CD8-positive, alpha-beta memory T cell (primary cell): ENCODE results near the gene TGM2. TPM values are rescaled to one million over a fixed set of nuclear protein-coding genes. Genes with fewer than 3 reads are reported as not detected.
"Not testable (repeated sequence)": the region's sequence is repeated elsewhere in the genome, so short reads cannot be mapped to it uniquely, and the experiment has no call there.

ENCODE experiments used
- CTCF ChIA-PET: fragments of 350-600 bp; sonication (Branson Sonifier 250); formaldehyde crosslinking; loops from one replicate; lab custom pipeline; 2021; ENCODE audit warnings: antibody characterized with exemption; lab: Charles Lee
- POLR2A ChIA-PET: fragments of 350-600 bp; sonication (Branson Sonifier 250); formaldehyde crosslinking; loops from one replicate; lab custom pipeline; 2021; ENCODE audit warnings: antibody characterized with exemption; lab: Charles Lee
- DNase-seq, 5 donors: peaks; one replicate each; pipeline versions ENCODE4 v3.0.0 to v3.0.0-alpha.2; 2020 to 2022; ENCODE audit warnings: mixed read lengths in 1 of 5
- H3K27ac ChIP-seq: one replicate; pipeline ENCODE4 v1.7.0; 2013; ENCODE audit warnings: low read depth, mild to moderate bottlenecking, low read length, moderate library complexity
- H3K27me3 ChIP-seq: 2 replicates; pipeline ENCODE4 v1.7.0; 2013; ENCODE audit warnings: low read length, mild to moderate bottlenecking; ENCODE audit not compliant: insufficient read depth, poor library complexity, severe bottlenecking
- H3K36me3 ChIP-seq: 2 replicates; pipeline ENCODE4 v1.7.0; 2013; ENCODE audit warnings: mild to moderate bottlenecking, low read length, moderate library complexity; ENCODE audit not compliant: insufficient read depth
- H3K4me1 ChIP-seq: 2 replicates; pipeline ENCODE4 v1.7.0; 2013; ENCODE audit warnings: mild to moderate bottlenecking, low read length, moderate library complexity; ENCODE audit not compliant: insufficient read depth
- H3K4me3 ChIP-seq: 2 replicates; pipeline ENCODE4 v1.7.0; 2013; ENCODE audit warnings: mild to moderate bottlenecking, low read length
- H3K9me3 ChIP-seq: 2 replicates; pipeline ENCODE4 v1.7.0; 2013; ENCODE audit warnings: mild to moderate bottlenecking, low read length
- H3K27ac Mint-ChIP-seq, 8 donors: one replicate each; pipeline ENCODE4 v1.8.0; 2020 to 2021; ENCODE audit warnings: mixed read lengths in 8 of 8, mild to moderate bottlenecking in 6 of 8, inconsistent platforms in 3 of 8, moderate library complexity in 3 of 8
- H3K27me3 Mint-ChIP-seq, 2 donors: one replicate each; pipeline ENCODE4 v1.8.0; 2020 to 2021; ENCODE audit warnings: mixed read lengths in 2 of 2, mild to moderate bottlenecking in 1 of 2, moderate library complexity in 1 of 2
- H3K36me3 Mint-ChIP-seq, 3 donors: one replicate each; pipeline ENCODE4 v1.8.0; 2020 to 2021; ENCODE audit warnings: mixed read lengths in 3 of 3, inconsistent platforms in 1 of 3, mild to moderate bottlenecking in 1 of 3
- H3K4me1 Mint-ChIP-seq, 3 donors: one replicate each; pipeline ENCODE4 v1.8.0; 2020 to 2021; ENCODE audit warnings: mixed read lengths in 3 of 3, inconsistent platforms in 1 of 3, mild to moderate bottlenecking in 1 of 3
- H3K4me3 Mint-ChIP-seq, 7 donors: one replicate each; pipeline ENCODE4 v1.8.0; 2020 to 2021; ENCODE audit warnings: mixed read lengths in 7 of 7, mild to moderate bottlenecking in 6 of 7, moderate library complexity in 4 of 7, inconsistent platforms in 2 of 7
- H3K9me3 Mint-ChIP-seq, 5 donors: one replicate each; pipeline ENCODE4 v1.8.0; 2020 to 2022; ENCODE audit warnings: mixed read lengths in 5 of 5, mild to moderate bottlenecking in 3 of 5, moderate library complexity in 2 of 5, inconsistent platforms in 1 of 5
- polyA plus RNA-seq: library from polyadenylated mRNA; unstranded; fragments of 300-500 nt; fragmentation: Illumina TruSeq; gene quantifications from one replicate; pipeline ENCODE4 v1.2.3, GENCODE V29; 2021
- total RNA-seq, 2 experiments: library from RNA; stranded (reverse); gene quantifications; one replicate each; pipeline ENCODE4 v1.2.3, GENCODE V29; 2021

Gene TGM2
- total and polyA plus RNA-seq, 3 experiments from 2014 or later = not detected

DNA sequence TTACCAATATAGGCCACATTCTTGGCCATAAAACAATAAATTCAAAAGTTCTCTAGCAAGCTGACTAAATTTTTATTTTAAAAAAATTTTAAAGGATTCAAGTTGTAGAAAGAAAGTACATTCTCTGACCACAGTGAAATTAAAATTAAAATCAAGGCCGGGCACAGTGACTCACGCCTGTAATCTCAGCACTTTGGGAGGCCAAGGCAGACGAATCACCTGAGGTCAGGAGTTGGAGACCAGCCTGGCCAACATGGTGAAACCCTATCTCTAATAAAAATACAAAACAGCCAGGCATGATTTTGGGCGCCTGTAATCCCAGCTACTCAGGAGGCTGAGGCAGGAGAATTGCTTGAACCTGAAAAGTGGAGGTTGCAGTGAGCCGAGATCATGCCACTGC is 62.9 kb downstream of the TGM2 start:
- H3K4me3 ChIP-seq, H3K4me3 Mint-ChIP-seq, CTCF ChIA-PET, H3K27me3 Mint-ChIP-seq, H3K27me3 ChIP-seq, H3K36me3 ChIP-seq, H3K9me3 Mint-ChIP-seq, H3K27ac ChIP-seq, H3K4me1 ChIP-seq, H3K27ac Mint-ChIP-seq, DNase-seq, H3K9me3 ChIP-seq, H3K4me1 Mint-ChIP-seq, POLR2A ChIA-PET: not testable (repeated sequence)
- peaks cover 0 to 15% (median 9%) of the 10 kb centered on the region in 3 donors for H3K36me3 Mint-ChIP-seq

DNA sequence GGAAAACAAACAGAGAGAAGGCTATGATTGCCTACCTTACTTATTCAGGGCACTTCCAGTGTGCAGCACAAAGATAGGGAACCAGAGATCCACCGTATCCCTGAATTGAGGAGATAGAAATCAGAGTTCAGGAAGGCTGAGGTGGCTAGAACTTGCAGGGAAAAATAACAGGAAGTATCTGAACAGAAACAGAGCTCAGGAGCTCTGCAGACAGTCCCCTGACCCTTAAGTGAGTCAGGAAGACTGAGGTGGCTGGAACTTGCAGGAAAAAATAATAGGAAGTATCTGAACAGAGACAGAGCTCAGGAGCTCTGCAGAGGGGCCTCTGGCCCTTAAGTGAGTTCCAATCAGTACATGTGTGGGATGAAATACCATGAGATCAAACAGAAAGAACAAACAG is 66.1 kb downstream of the TGM2 start:
- Histone ChIP-seq H3K27me3 (no peaks in the 10 kb centered on the region), H3K4me1 (peaks cover 9% of the 10 kb centered on the region), H3K9me3 (no peaks in the 10 kb centered on the region), H3K4me3 (no peak overlapping the region), H3K36me3 (no peaks in the 10 kb centered on the region), H3K27ac (no peak overlapping the region)
- no peak overlapping the region for H3K4me3 Mint-ChIP-seq
- peaks cover 0 to 15% (median 9%) of the 10 kb centered on the region in 3 donors for H3K36me3 Mint-ChIP-seq
- H3K27me3 Mint-ChIP-seq = no peaks in the 10 kb centered on the region
- H3K27ac Mint-ChIP-seq = no peak overlapping the region
- H3K4me1 Mint-ChIP-seq = peaks cover 11 to 13% (median 12%) of the 10 kb centered on the region in 3 donors
- ChIA-PET CTCF (interaction anchor here (0.9 to 1.4 kb wide), 2 partner anchors 21 to 41 kb away, joined by 3 read pairs; no protein-coding TSS in a partner anchor), POLR2A (no interaction called here)
- no peak for DNase-seq
- H3K9me3 Mint-ChIP-seq = peaks cover 0 to 7% (median 6%) of the 10 kb centered on the region in 5 donors

DNA sequence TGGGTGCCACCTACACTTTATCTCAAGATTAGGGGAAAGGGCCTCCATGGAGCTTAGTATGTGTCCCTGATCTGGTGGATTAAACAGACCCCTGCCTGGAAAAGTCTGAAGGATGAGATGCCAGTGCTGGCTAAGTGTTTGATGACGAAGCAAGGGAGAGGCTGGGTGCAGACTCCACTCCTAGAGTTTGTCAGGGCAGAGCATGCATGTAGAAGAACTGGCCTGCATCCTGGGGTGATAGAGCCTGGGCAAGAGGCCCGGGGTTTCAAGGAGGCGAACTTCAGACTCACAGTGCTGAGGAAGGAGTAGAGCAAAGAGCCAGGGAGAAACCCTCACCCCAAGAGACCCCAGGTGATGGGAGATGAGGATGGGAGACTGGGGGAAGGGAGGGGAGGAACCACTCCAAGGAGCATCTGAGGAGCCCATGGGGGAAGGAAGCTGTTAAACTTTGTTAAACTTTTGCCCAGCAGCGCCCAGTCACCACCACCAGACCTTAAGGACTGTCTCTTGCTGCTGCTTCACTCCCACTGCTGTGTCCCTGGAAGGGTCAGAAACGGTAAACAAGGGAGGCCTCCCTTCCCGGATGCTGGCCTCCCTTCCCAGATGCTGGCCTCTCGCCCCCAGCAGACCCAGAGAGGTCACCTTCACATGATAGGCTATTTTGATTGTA is 69.9 kb downstream of the TGM2 start:
- ChIA-PET CTCF (interaction anchor here (1.4 kb wide), 1 partner anchor 22 kb away, joined by 4 read pairs; no protein-coding TSS in a partner anchor), POLR2A (no interaction called here)
- Histone ChIP-seq H3K27ac (no peak overlapping the region), H3K4me3 (no peak overlapping the region), H3K4me1 (peaks cover 30% of the 10 kb centered on the region), H3K36me3 (no peaks in the 10 kb centered on the region), H3K27me3 (no peaks in the 10 kb centered on the region), H3K9me3 (no peaks in the 10 kb centered on the region)
- Mint-ChIP-seq H3K4me1 (peaks cover 36 to 46% (median 45%) of the 10 kb centered on the region in 3 donors), H3K27ac (peak overlapping the region; percentile 58 to 94 (median 86)), H3K36me3 (peaks cover 4 to 17% (median 12%) of the 10 kb centered on the region in 3 donors), H3K4me3 (no peak overlapping the region), H3K27me3 (no peaks in the 10 kb centered on the region), H3K9me3 (peaks cover 0 to 2% (median 0%) of the 10 kb centered on the region in 5 donors)
- DNase-seq = no peak

DNA sequence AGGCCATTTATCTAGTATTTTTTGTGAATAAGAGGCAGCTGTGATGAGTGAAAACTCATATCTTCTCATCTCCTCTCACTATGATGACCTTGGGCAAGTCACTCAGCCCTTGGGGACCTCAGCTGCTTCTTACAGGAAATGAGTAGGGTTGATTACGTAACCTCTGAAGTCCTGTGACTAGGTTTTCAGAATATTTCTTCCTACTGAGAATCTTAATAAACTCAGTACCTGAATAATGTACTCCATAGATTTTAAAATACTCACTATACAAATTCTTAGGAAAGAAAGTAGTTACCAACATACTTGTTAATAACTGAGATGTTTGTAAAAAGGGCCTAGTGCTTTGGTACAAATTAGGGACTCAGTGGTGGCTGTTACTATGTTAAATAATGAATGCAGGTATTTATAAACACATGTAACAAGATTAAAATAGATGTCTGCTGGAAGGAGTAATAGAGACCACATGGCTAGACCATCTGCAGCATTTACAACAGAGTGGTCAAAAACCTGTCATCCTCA is 70.6 kb downstream of the TGM2 start:
- Histone ChIP-seq H3K4me1 (peaks cover 30% of the 10 kb centered on the region), H3K36me3 (no peaks in the 10 kb centered on the region), H3K27ac (no peak overlapping the region), H3K27me3 (no peaks in the 10 kb centered on the region), H3K4me3 (no peak overlapping the region), H3K9me3 (no peaks in the 10 kb centered on the region)
- Mint-ChIP-seq H3K9me3 (no peaks in the 10 kb centered on the region), H3K36me3 (peaks cover 0 to 24% (median 16%) of the 10 kb centered on the region in 3 donors), H3K27ac (peak overlapping the region; percentile 78 to 94 (median 86)), H3K4me1 (peaks cover 36 to 46% (median 45%) of the 10 kb centered on the region in 3 donors), H3K4me3 (peak overlapping the region in 2 of 7 donors; percentile 12 to 23), H3K27me3 (no peaks in the 10 kb centered on the region)
- DNase-seq = peak in 3 of 5 donors; percentile 15 to 54 (median 19)
- POLR2A ChIA-PET = no interaction called here
- CTCF ChIA-PET = interaction anchor here (1.4 kb wide), 1 partner anchor 21 kb away, joined by 4 read pairs; no protein-coding TSS in a partner anchor

DNA sequence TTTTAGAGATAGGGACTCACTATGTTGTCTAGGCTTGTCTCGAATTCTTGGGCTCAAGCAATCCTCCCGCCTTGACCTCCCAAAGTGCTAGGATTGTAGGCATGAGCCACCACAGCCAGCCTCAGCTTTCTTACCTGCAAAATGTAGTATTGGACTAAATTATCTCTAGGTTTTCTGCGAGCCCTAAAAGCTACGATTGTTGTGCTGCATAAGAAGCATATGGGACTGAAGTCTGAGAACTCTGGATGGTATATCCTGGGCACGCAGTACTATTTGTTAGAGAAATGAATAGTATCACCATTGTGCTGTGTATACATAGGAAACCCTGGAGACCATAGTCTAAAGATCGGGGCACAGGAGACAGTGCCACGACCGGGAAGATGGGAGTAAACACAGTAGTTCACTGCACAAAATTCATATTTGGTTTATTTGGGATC is 71.4 kb downstream of the TGM2 start:
- Histone ChIP-seq H3K27ac (no peak overlapping the region), H3K36me3 (no peaks in the 10 kb centered on the region), H3K27me3 (no peaks in the 10 kb centered on the region), H3K4me3 (no peak overlapping the region), H3K4me1 (peaks cover 30% of the 10 kb centered on the region), H3K9me3 (no peaks in the 10 kb centered on the region)
- Mint-ChIP-seq H3K36me3 (peaks cover 0 to 32% (median 16%) of the 10 kb centered on the region in 3 donors), H3K4me3 (no peak overlapping the region), H3K9me3 (no peaks in the 10 kb centered on the region), H3K27me3 (no peaks in the 10 kb centered on the region), H3K4me1 (peaks cover 36 to 46% (median 45%) of the 10 kb centered on the region in 3 donors), H3K27ac (peak overlapping the region in 6 of 8 donors; percentile 35 to 82 (median 56))
- POLR2A ChIA-PET = no interaction called here
- CTCF ChIA-PET = interaction anchor here (1.4 kb wide), 1 partner anchor 20 kb away, joined by 4 read pairs; no protein-coding TSS in a partner anchor
- DNase-seq = no peak

DNA sequence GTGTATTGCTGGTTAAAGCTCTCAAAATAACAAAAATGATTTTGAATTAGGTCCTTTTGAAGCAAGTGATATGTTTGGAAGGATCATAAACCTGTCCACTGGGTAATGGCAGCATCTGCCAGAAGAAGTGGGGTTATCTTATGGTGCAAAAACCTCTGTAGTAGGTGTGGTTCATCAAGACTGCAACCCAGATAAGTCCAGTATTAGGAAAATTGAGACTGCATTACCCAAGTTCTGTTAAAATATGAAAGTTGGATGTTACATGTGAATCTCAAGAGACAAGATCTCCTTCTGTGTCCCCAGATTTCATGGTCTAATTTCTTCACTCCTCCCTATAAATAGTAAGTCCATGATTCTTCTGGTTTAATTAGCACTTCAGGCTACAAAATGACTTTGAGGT is 72.2 kb downstream of the TGM2 start:
- Histone ChIP-seq H3K27ac (no peak overlapping the region), H3K36me3 (peaks cover 5% of the 10 kb centered on the region), H3K4me1 (peaks cover 30% of the 10 kb centered on the region), H3K4me3 (no peak overlapping the region), H3K27me3 (no peaks in the 10 kb centered on the region), H3K9me3 (no peaks in the 10 kb centered on the region)
- peaks cover 0 to 39% (median 15%) of the 10 kb centered on the region in 3 donors for H3K36me3 Mint-ChIP-seq
- no peaks in the 10 kb centered on the region for H3K27me3 Mint-ChIP-seq
- ChIA-PET POLR2A (interaction anchor here (0.6 kb wide), 1 partner anchor 16 kb away, joined by 5 read pairs; no protein-coding TSS in a partner anchor), CTCF (no interaction called here)
- no peak overlapping the region for H3K4me3 Mint-ChIP-seq
- H3K4me1 Mint-ChIP-seq = peaks cover 36 to 46% (median 45%) of the 10 kb centered on the region in 3 donors
- H3K27ac Mint-ChIP-seq = peak overlapping the region in 6 of 8 donors; percentile 51 to 95 (median 74)
- no peaks in the 10 kb centered on the region for H3K9me3 Mint-ChIP-seq
- no peak for DNase-seq

DNA sequence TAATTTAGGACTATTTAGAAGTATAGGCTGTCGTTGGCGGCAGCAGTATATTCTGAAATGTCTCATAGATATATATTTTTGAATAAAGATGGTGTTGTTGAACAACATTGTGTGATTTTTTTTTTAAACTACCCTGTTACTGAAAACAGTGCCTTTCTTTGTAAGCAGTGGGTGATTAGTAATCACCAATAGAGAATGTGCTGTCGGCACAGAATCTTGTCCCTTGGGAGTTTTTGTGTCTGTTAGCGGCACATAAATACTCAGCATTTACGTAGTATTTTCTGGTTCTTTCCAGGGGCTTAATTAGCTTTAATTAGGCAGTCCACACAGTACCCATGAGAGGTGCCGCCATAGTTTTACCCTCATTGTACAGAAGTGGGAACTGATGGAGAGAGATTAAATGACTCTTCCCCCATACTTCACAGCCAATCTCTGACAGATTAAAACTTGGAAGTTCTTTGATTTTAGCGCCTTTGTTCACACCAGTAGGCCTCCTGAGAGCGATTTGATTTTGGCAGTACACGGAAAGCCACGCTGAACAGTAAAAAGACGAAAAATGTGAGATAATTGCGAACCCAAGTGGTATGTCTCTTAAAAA is 72.7 kb downstream of the TGM2 start:
- Histone ChIP-seq H3K4me3 (no peak overlapping the region), H3K27ac (peak overlapping the region; percentile 51), H3K27me3 (no peaks in the 10 kb centered on the region), H3K4me1 (peaks cover 30% of the 10 kb centered on the region), H3K36me3 (peaks cover 5% of the 10 kb centered on the region), H3K9me3 (no peaks in the 10 kb centered on the region)
- POLR2A ChIA-PET = interaction anchor here (0.6 kb wide), 1 partner anchor 16 kb away, joined by 5 read pairs; no protein-coding TSS in a partner anchor
- CTCF ChIA-PET = no interaction called here
- Mint-ChIP-seq H3K9me3 (no peaks in the 10 kb centered on the region), H3K4me1 (peaks cover 36 to 46% (median 45%) of the 10 kb centered on the region in 3 donors), H3K27me3 (no peaks in the 10 kb centered on the region), H3K4me3 (peak overlapping the region in 2 of 7 donors; percentile 8 to 32), H3K27ac (peak overlapping the region in 7 of 8 donors; percentile 71 to 97 (median 88)), H3K36me3 (peaks cover 0 to 45% (median 13%) of the 10 kb centered on the region in 3 donors)
- no peak for DNase-seq
